ENCODE measurements around the gene PFN1.

DNA sequence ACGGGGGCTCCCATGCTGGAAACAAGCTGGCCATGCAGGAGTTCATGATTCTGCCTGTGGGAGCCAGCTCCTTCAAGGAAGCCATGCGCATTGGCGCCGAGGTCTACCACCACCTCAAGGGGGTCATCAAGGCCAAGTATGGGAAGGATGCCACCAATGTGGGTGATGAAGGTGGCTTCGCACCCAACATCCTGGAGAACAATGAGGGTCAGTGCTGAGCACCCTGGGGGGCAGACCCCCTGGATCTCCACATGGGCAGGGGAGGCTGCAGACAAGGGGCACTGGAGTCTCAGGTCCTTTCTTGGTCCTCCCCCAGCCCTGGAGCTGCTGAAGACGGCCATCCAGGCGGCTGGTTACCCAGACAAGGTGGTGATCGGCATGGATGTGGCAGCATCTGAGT, 6.8 kb upstream of the PFN1 start:
- TF ChIP-seq, protein P1, sequence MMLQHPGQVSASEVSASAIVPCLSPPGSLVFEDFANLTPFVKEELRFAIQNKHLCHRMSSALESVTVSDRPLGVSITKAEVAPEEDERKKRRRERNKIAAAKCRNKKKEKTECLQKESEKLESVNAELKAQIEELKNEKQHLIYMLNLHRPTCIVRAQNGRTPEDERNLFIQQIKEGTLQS (IDR thresholded peaks at IDR 0.05) = no peak
- TF ChIP-seq, protein P1 (CRISPR knock-in tag; conservative IDR thresholded peaks at IDR 0.05) = no peak
- TF ChIP-seq FIP1L1 (IDR thresholded peaks at IDR 0.05; ENCODE audit: low read depth, low read length, poor library complexity, severe bottlenecking) (no peak), CHD2 (IDR thresholded peaks at IDR 0.05; ENCODE audit: low read depth, low read length) (no peak), EP300 (IDR thresholded peaks at IDR 0.05; ENCODE audit: low read length) (no peak), RBM34 (IDR thresholded peaks at IDR 0.05; ENCODE audit: borderline replicate concordance, insufficient read depth, low read length) (no peak), GTF2F1 (IDR thresholded peaks at IDR 0.05; ENCODE audit: low read depth, low read length) (no peak), EHMT2 (IDR thresholded peaks at IDR 0.05) (no peak), NUFIP1 (IDR thresholded peaks at IDR 0.05; ENCODE audit: partially characterized antibody) (no peak), POLR2A (conservative IDR thresholded peaks at IDR 0.05) (no peak), CCAR2 (IDR thresholded peaks at IDR 0.05; ENCODE audit: low read depth, low read length) (no peak)
- TF ChIP-seq, protein P2, sequence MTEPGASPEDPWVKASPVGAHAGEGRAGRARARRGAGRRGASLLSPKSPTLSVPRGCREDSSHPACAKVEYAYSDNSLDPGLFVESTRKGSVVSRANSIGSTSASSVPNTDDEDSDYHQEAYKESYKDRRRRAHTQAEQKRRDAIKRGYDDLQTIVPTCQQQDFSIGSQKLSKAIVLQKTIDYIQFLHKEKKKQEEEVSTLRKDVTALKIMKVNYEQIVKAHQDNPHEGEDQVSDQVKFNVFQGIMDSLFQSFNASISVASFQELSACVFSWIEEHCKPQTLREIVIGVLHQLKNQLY (CRISPR knock-in tag; conservative IDR thresholded peaks at IDR 0.05) = no peak
- TF ChIP-seq, protein P3, sequence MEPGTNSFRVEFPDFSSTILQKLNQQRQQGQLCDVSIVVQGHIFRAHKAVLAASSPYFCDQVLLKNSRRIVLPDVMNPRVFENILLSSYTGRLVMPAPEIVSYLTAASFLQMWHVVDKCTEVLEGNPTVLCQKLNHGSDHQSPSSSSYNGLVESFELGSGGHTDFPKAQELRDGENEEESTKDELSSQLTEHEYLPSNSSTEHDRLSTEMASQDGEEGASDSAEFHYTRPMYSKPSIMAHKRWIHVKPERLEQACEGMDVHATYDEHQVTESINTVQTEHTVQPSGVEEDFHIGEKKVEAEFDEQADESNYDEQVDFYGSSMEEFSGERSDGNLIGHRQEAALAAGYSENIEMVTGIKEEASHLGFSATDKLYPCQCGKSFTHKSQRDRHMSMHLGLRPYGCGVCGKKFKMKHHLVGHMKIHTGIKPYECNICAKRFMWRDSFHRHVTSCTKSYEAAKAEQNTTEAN (CRISPR knock-in tag; IDR thresholded peaks at IDR 0.05) = no peak
- TF ChIP-seq, protein P4, sequence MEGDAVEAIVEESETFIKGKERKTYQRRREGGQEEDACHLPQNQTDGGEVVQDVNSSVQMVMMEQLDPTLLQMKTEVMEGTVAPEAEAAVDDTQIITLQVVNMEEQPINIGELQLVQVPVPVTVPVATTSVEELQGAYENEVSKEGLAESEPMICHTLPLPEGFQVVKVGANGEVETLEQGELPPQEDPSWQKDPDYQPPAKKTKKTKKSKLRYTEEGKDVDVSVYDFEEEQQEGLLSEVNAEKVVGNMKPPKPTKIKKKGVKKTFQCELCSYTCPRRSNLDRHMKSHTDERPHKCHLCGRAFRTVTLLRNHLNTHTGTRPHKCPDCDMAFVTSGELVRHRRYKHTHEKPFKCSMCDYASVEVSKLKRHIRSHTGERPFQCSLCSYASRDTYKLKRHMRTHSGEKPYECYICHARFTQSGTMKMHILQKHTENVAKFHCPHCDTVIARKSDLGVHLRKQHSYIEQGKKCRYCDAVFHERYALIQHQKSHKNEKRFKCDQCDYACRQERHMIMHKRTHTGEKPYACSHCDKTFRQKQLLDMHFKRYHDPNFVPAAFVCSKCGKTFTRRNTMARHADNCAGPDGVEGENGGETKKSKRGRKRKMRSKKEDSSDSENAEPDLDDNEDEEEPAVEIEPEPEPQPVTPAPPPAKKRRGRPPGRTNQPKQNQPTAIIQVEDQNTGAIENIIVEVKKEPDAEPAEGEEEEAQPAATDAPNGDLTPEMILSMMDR (IDR thresholded peaks at IDR 0.05 in 2 of 3, conservative IDR thresholded peaks at IDR 0.05 in 1 of 3; ENCODE audit: insufficient read depth in 2 of 3, low read depth in 1 of 3, low read length in 3 of 3) = no peak
